Kidney (tissue), 14 donors: ENCODE measurements around the gene RAI1. TPM values are rescaled to one million over a fixed set of nuclear protein-coding genes. Genes with fewer than 3 reads are reported as not detected.

Experiments
- DNase-seq, 5 donors: peaks; one replicate each; pipeline ENCODE4 v3.0.0-alpha.2; 2013 to 2020
- FAIRE-seq: peaks from 2 replicates; lab custom pipeline; 2012; peaks lifted over from hg19 to GRCh38; lab: Jason Lieb, UNC
- H3K27ac ChIP-seq, 2 donors: one replicate each; pipeline ENCODE4 v1.7.0; 2013; ENCODE audit warnings: low read depth in 2 of 2, low read length in 2 of 2, inconsistent platforms in 1 of 2
- H3K27me3 ChIP-seq: one replicate; pipeline ENCODE4 v1.7.1; 2013; ENCODE audit warnings: low read length, inconsistent platforms; ENCODE audit not compliant: control insufficient read depth, insufficient read depth
- H3K36me3 ChIP-seq, 3 donors: one replicate each; pipeline versions ENCODE4 v1.7.0 to v1.7.1; 2013; ENCODE audit warnings: low read length in 3 of 3, control low read depth in 1 of 3, inconsistent platforms in 1 of 3; ENCODE audit not compliant: insufficient read depth in 3 of 3, control insufficient read depth in 2 of 3
- H3K4me1 ChIP-seq, 3 donors: one replicate each; pipeline versions ENCODE4 v1.7.0 to v1.7.1; 2013; ENCODE audit warnings: low read length in 3 of 3, inconsistent platforms in 1 of 3, low read depth in 1 of 3; ENCODE audit not compliant: control insufficient read depth in 2 of 3, insufficient read depth in 2 of 3
- H3K4me3 ChIP-seq, 3 donors: one replicate each; pipeline versions ENCODE4 v1.7.0 to v1.8.1; 2013; ENCODE audit warnings: low read length in 3 of 3, control low read depth in 1 of 3, inconsistent platforms in 1 of 3
- H3K9ac ChIP-seq, 3 donors: one replicate each; pipeline versions ENCODE4 v1.7.0 to v1.7.1; 2013; ENCODE audit warnings: low read length in 3 of 3, control low read depth in 1 of 3, inconsistent platforms in 1 of 3
- H3K9me3 ChIP-seq, 3 donors: one replicate each; pipeline versions ENCODE4 v1.7.0 to v1.7.1; 2013; ENCODE audit warnings: low read length in 3 of 3, control low read depth in 1 of 3, inconsistent platforms in 1 of 3; ENCODE audit not compliant: control insufficient read depth in 2 of 3, insufficient read depth in 1 of 3
- CTCF ChIP-seq: IDR thresholded peaks from 3 replicates; pipeline ENCODE4 v1.5.1; 2012; ENCODE audit warnings: mild to moderate bottlenecking, moderate library complexity, borderline replicate concordance; ENCODE audit not compliant: insufficient read depth; ENCODE audit errors: extremely low read depth
- intact Hi-C: fragments of 100-400 bp; cut with DNase I; formaldehyde crosslinking; loops from one replicate; pipeline ENCODE4 v1.11.1; 2022
- polyA plus RNA-seq: library from polyadenylated mRNA; stranded (reverse); fragments of 350-450 nt; fragmentation: Illumina TruSeq; extraction: RNeasy Lipid Tissue Mini Kit (QIAGEN cat#74804); gene quantifications from one replicate; pipeline ENCODE4 v1.2.3, GENCODE V29; 2014; ENCODE audit warnings: low read depth, low replicate concordance; ENCODE audit not compliant: insufficient read depth
- total RNA-seq: library from RNA; stranded (reverse); fragmentation: NEBNext Ultra II Directional; extraction: Animal tissue kit (Norgen Biotek cat#: 25700); gene quantifications from one replicate; pipeline ENCODE4 v1.2.1, GENCODE V29; 2021
- donor health status: control.
- donor health status: control.
- donor health status: control.
- donor health status: control.
- donor health status: control.
- donor health status: DM: yes; HTN: yes; CAD: no.
- donor health status: Normal renal cell carcinoma (clear cell type).

Gene RAI1
- total and polyA plus RNA-seq, 2 donors from 2014 or later = 6.7 to 50.5 TPM

- intact Hi-C loops = no loop called here
- Histone ChIP-seq H3K4me1 (peaks cover 3 to 32% (median 4%) of the 10 kb centered on the region in 3 donors), H3K27ac (no peak overlapping the region), H3K36me3 (no peaks in the 10 kb centered on the region), H3K4me3 (no peak overlapping the region), H3K27me3 (no peaks in the 10 kb centered on the region), H3K9ac (no peak overlapping the region), H3K9me3 (no peaks in the 10 kb centered on the region)
- FAIRE-seq = no peak
- no peak for DNase-seq
- TF ChIP-seq CTCF = no peak
These were observed 85.5 kb downstream of the RAI1 start for GRCh38 chr17:17766744-17767120.

- Histone ChIP-seq H3K27me3 (no peaks in the 10 kb centered on the region), H3K4me3 (no peak overlapping the region), H3K9ac (no peak overlapping the region), H3K9me3 (no peaks in the 10 kb centered on the region), H3K4me1 (peaks cover 3 to 34% (median 4%) of the 10 kb centered on the region in 3 donors), H3K36me3 (no peaks in the 10 kb centered on the region), H3K27ac (no peak overlapping the region)
- TF ChIP-seq CTCF = no peak
- intact Hi-C loops = no loop called here
- FAIRE-seq (no peak), DNase-seq (no peak)
These were observed 86.1 kb downstream of the RAI1 start for GRCh38 chr17:17767154-17767869.

GRCh38 chr17:17767887-17768418, 86.7 kb downstream of the RAI1 start:
- peaks cover 3 to 36% (median 4%) of the 10 kb centered on the region in 3 donors for H3K4me1 ChIP-seq
- H3K27me3 ChIP-seq = no peaks in the 10 kb centered on the region
- DNase-seq (no peak), FAIRE-seq (no peak)
- H3K4me3 ChIP-seq = no peak overlapping the region
- intact Hi-C loops = no loop called here
- no peaks in the 10 kb centered on the region for H3K9me3 ChIP-seq
- peak overlapping the region in 1 of 2 donors; percentile 32 for H3K27ac ChIP-seq
- H3K9ac ChIP-seq = no peak overlapping the region
- no peak for TF ChIP-seq CTCF
- no peaks in the 10 kb centered on the region for H3K36me3 ChIP-seq
